Neuronal stem cell (in vitro differentiated cells): ENCODE data around the gene CUX1.
A peak's percentile ranks its signal among the peaks of the same experiment; 100 is the strongest.
"Not testable (repeated sequence)": the region's sequence is repeated elsewhere in the genome, so short reads cannot be mapped to it uniquely, and the experiment has no call there.

ENCODE experiments used
- DNase-seq: peaks from one replicate; pipeline ENCODE4 v3.0.0-alpha.2; 2013; ENCODE audit warnings: low spot score
- H2AFZ ChIP-seq: one replicate; pipeline ENCODE4 v1.6.1; 2013; ENCODE audit warnings: mild to moderate bottlenecking, low read length, inconsistent platforms
- H2AK5ac ChIP-seq: 2 replicates; pipeline ENCODE4 v1.6.1; 2013; ENCODE audit warnings: low read depth, mild to moderate bottlenecking, inconsistent platforms, low read length, moderate library complexity, mixed read lengths
- H2BK120ac ChIP-seq: 2 replicates; pipeline ENCODE4 v1.6.1; 2013; ENCODE audit warnings: low read depth, mild to moderate bottlenecking, inconsistent platforms, low read length, moderate library complexity, mixed read lengths
- H2BK12ac ChIP-seq: one replicate; pipeline ENCODE4 v1.6.1; 2013; ENCODE audit warnings: low read length, inconsistent platforms
- H2BK15ac ChIP-seq: 2 replicates; pipeline ENCODE4 v1.6.1; 2013; ENCODE audit warnings: mild to moderate bottlenecking, low read length, inconsistent platforms, mixed read lengths
- H2BK5ac ChIP-seq: one replicate; pipeline ENCODE4 v1.6.1; 2013; ENCODE audit warnings: inconsistent platforms, mild to moderate bottlenecking, low read length, moderate library complexity
- H3K14ac ChIP-seq: one replicate; pipeline ENCODE4 v1.6.1; 2013; ENCODE audit warnings: low read length, inconsistent platforms
- H3K18ac ChIP-seq: 2 replicates; pipeline ENCODE4 v1.6.1; 2013; ENCODE audit warnings: low read length, inconsistent platforms
- H3K23ac ChIP-seq: 2 replicates; pipeline ENCODE4 v1.6.1; 2013; ENCODE audit warnings: low read depth, mild to moderate bottlenecking, mixed read lengths, low read length, inconsistent platforms; ENCODE audit not compliant: poor library complexity
- H3K27ac ChIP-seq: replicated peaks from 3 replicates; pipeline ENCODE4 v1.5.1; 2013; ENCODE audit warnings: low read length, inconsistent platforms
- H3K27me3 ChIP-seq, 3 experiments: 2 replicates each; pipeline ENCODE4 v1.6.1; 2013; ENCODE audit warnings: low read length in 3 of 3, mild to moderate bottlenecking in 2 of 3, inconsistent platforms in 1 of 3, low read depth in 1 of 3, mixed read lengths in 1 of 3, moderate library complexity in 1 of 3; ENCODE audit not compliant: control insufficient read depth in 3 of 3, insufficient read depth in 3 of 3
- H3K36me3 ChIP-seq, 2 donors: replicated peaks in 1 of 2; 2 replicates each; pipeline ENCODE4 v1.6.1; 2013; ENCODE audit warnings: low read length in 2 of 2; ENCODE audit not compliant: control insufficient read depth in 2 of 2, insufficient read depth in 2 of 2
- H3K4ac ChIP-seq: 2 replicates; pipeline ENCODE4 v1.6.1; 2013; ENCODE audit warnings: inconsistent platforms, mild to moderate bottlenecking, low read length, moderate library complexity
- H3K4me1 ChIP-seq, 2 donors: 1 replicate in 1 of 2; 2 replicates in 1 of 2; pipeline ENCODE4 v1.6.1; 2013; ENCODE audit warnings: low read length in 2 of 2, low read depth in 1 of 2; ENCODE audit not compliant: control insufficient read depth in 2 of 2, insufficient read depth in 1 of 2
- H3K4me2 ChIP-seq: one replicate; pipeline ENCODE4 v1.6.1; 2013; ENCODE audit warnings: mild to moderate bottlenecking, low read length, inconsistent platforms; ENCODE audit not compliant: insufficient read depth, poor library complexity, severe bottlenecking
- H3K4me3 ChIP-seq, 2 donors: 2 replicates each; pipeline ENCODE4 v1.5.1; 2013; ENCODE audit warnings: low read length in 2 of 2, mild to moderate bottlenecking in 2 of 2, inconsistent platforms in 1 of 2, moderate library complexity in 1 of 2
- H3K79me1 ChIP-seq: one replicate; pipeline ENCODE4 v1.6.1; 2013; ENCODE audit warnings: low read depth, mild to moderate bottlenecking, inconsistent platforms, low read length, moderate library complexity
- H3K9ac ChIP-seq: one replicate; pipeline ENCODE4 v1.6.1; 2013; ENCODE audit warnings: mild to moderate bottlenecking, low read depth, low read length, inconsistent platforms; ENCODE audit not compliant: poor library complexity
- H3K9me3 ChIP-seq, 2 donors: replicated peaks in 1 of 2; 2 replicates each; pipeline versions ENCODE3 to v1.6.1; 2013; ENCODE audit warnings: low read length in 2 of 2, mild to moderate bottlenecking in 2 of 2, inconsistent platforms in 1 of 2, low read depth in 1 of 2, mixed read lengths in 1 of 2, moderate library complexity in 1 of 2; ENCODE audit not compliant: control insufficient read depth in 2 of 2, insufficient read depth in 1 of 2
- H4K8ac ChIP-seq: one replicate; pipeline ENCODE4 v1.6.1; 2013; ENCODE audit warnings: low read depth, mild to moderate bottlenecking, inconsistent platforms, low read length, moderate library complexity
- H4K91ac ChIP-seq: one replicate; pipeline ENCODE4 v1.6.1; 2013; ENCODE audit warnings: low read length, low read depth, mild to moderate bottlenecking, inconsistent platforms; ENCODE audit not compliant: poor library complexity
- WGBS, 2 donors: extraction: QIAGEN DNeasy Blood & Tissue Kit; methylation state at CpG; one replicate each; pipeline ENCODE4 v1.1.7; 2013; ENCODE audit warnings: missing lambda C conversion rate in 2 of 2, mixed read lengths in 1 of 2; ENCODE audit not compliant: insufficient read length in 2 of 2, insufficient replicate concordance in 1 of 2; ENCODE audit errors: extremely low coverage in 2 of 2; 5-methylcytosine and 5-hydroxymethylcytosine counted together

CUX1 gene

DNA sequence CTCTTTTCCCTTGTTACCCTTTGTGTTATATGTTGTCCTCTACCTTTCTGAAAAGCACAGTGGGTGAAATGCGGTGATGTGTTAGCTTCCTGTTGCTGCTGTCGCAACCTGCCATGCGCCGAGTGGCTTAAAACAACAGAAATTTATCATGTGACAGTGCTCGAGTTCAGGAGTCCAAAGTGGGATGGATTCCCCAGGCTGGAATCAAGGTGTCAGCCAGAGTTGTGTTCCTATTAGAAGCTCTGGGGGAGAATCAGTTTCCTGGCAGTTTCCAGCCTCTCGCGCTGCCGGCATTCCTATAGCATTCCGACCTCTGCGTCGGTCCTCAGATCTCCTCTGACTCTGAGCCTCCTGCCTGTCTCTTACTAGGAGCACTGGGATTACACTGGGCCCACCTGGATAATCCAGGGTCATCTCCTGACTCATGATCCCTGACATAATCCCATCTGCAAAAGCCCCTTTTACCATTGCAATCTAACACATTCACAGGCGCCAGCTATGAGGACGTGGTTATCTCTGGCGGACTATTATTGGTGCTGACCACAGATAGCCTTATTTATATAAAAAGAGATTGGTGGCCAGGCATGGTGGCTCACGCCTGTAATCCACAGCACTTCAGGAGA lies 207.5 kb downstream of the CUX1 start:
- H3K4me3 ChIP-seq, result no peak overlapping the region
- H3K9ac ChIP-seq, result no peak overlapping the region
- H3K36me3 ChIP-seq, result peaks cover 10 to 21% of the 10 kb centered on the region in 2 donors
- no peaks in the 10 kb centered on the region for H3K27me3 ChIP-seq
- H4K91ac ChIP-seq, result no peak overlapping the region
- H2BK5ac ChIP-seq, result no peak overlapping the region
- no peak overlapping the region for H2BK12ac ChIP-seq
- H4K8ac ChIP-seq, result no peak overlapping the region
- H2BK120ac ChIP-seq, result no peak overlapping the region
- no peak overlapping the region for H2BK15ac ChIP-seq
- H2AK5ac ChIP-seq, result no peak overlapping the region
- H3K23ac ChIP-seq, result no peak overlapping the region
- no peak overlapping the region for H3K4ac ChIP-seq
- H3K18ac ChIP-seq, result no peak overlapping the region
- H3K79me1 ChIP-seq, result no peaks in the 10 kb centered on the region
- H3K4me1 ChIP-seq, result peaks cover 0 to 6% of the 10 kb centered on the region in 2 donors
- no peak overlapping the region for H3K27ac ChIP-seq
- H3K4me2 ChIP-seq, result no peak overlapping the region
- no peak for DNase-seq
- no peak overlapping the region for H2AFZ ChIP-seq
- no peaks in the 10 kb centered on the region for H3K9me3 ChIP-seq
- H3K14ac ChIP-seq, result no peak overlapping the region
- WGBS, 2 donors, result no CpG with 5 or more reads among the region's 15 CpGs

DNA sequence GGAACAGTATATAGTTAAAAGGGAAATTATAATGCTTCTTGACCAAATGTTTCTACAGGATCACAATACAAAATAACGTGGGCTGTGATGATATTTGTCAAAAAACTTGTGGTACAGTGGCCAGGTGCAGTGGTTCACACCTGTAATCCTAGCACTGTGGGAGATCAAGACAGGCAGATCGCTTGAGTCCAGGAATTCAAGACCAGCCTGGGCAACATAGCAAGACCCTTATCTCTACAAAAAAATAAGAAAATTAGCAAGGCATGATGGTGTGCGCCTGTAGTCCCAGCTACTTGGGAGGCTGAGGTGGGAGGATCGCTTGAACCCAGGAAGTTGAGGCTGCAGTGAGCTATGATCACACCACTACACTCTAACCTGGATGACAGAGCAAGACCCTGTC lies 208.4 kb downstream of the CUX1 start:
- H3K9ac ChIP-seq, H2BK15ac ChIP-seq, H4K91ac ChIP-seq, H2BK5ac ChIP-seq, DNase-seq, H3K4ac ChIP-seq, H3K9me3 ChIP-seq, H3K4me3 ChIP-seq, H3K14ac ChIP-seq, H3K23ac ChIP-seq, H3K27ac ChIP-seq, H3K27me3 ChIP-seq, H2BK120ac ChIP-seq, H2AK5ac ChIP-seq, H4K8ac ChIP-seq, H3K18ac ChIP-seq, H2BK12ac ChIP-seq, H3K4me2 ChIP-seq, H3K4me1 ChIP-seq, H2AFZ ChIP-seq, H3K79me1 ChIP-seq: not testable (repeated sequence)
- H3K36me3 ChIP-seq, result peaks cover 10 to 21% of the 10 kb centered on the region in 2 donors
- no CpG with 5 or more reads among the region's 4 CpGs for WGBS, 2 donors

DNA sequence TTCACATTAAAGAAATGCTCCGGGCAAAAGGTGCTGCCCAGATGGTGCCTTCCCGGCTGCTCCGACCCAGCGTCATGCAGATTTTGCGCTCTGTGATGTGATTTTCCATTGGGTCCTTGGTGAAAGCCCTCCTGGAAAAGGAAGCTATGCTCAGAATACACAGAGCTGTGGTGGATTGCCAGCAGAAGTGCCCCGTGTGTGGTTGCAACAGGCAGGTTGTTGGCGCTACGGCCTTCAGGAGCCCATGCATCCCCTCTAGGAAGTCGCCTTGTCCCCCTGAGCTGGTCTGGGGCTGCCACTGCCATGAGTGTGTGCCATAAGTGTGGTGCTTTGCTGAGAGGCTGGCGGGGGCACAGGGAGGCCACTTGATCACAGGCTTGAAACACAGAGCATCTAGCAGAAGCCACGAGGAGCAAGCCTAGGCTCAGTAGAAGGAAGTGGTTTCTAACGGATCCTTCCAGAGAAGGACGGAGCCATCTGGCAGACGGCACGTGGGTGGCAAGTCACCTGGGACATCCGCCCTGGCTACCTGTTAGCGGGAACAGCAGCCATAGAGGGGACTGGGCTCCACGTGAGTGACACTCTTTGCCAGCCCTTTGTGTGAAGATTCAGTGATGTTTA lies 210.9 kb downstream of the CUX1 start:
- Histone ChIP-seq H4K91ac (no peak overlapping the region), H3K9me3 (no peaks in the 10 kb centered on the region), H3K36me3 (peaks cover 7 to 16% of the 10 kb centered on the region in 2 donors), H3K18ac (peak overlapping the region; percentile 3), H2BK5ac (no peak overlapping the region), H3K4ac (no peak overlapping the region), H2AFZ (no peak overlapping the region), H3K14ac (no peak overlapping the region), H2BK15ac (no peak overlapping the region), H3K4me1 (peaks cover 0 to 3% of the 10 kb centered on the region in 2 donors), H3K79me1 (no peaks in the 10 kb centered on the region), H2BK12ac (no peak overlapping the region), H3K27me3 (no peaks in the 10 kb centered on the region), H3K4me3 (no peak overlapping the region), H3K27ac (no peak overlapping the region), H2AK5ac (no peak overlapping the region), H2BK120ac (no peak overlapping the region), H3K9ac (peak overlapping the region; percentile 9), H4K8ac (no peak overlapping the region), H3K23ac (no peak overlapping the region), H3K4me2 (no peak overlapping the region)
- no peak for DNase-seq
- no CpG with 5 or more reads among the region's 18 CpGs for WGBS, 2 donors

DNA sequence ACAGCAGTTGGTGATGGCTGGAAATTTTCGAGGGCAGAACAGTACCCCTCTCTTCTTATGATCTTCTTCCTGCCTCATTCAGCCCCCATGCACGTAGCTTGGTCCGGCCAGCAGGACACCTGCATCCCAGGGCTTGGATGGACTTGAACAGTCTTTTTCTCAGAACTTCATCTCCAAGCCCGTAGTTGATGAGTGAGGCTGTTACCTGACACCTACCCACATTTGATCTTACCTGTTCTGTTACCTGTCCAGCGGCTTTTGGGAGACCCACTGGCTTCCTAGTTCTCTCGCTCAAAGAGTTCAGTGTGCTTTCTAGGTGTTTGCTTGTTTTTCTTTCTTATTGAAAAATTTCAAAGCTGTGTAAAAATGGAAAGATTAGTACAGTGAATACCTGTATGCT lies 212.2 kb downstream of the CUX1 start:
- Histone ChIP-seq H3K4me3 (no peak overlapping the region), H3K4me2 (no peak overlapping the region), H3K9me3 (no peaks in the 10 kb centered on the region), H3K14ac (no peak overlapping the region), H3K9ac (no peak overlapping the region), H3K4me1 (peaks cover 0 to 1% of the 10 kb centered on the region in 2 donors), H3K36me3 (peaks cover 7 to 16% of the 10 kb centered on the region in 2 donors), H4K91ac (no peak overlapping the region), H3K27ac (no peak overlapping the region), H2BK5ac (no peak overlapping the region), H2AFZ (no peak overlapping the region), H3K4ac (no peak overlapping the region), H3K79me1 (no peaks in the 10 kb centered on the region), H2BK15ac (no peak overlapping the region), H2AK5ac (no peak overlapping the region), H3K27me3 (no peaks in the 10 kb centered on the region), H2BK120ac (no peak overlapping the region), H2BK12ac (no peak overlapping the region), H4K8ac (no peak overlapping the region), H3K23ac (no peak overlapping the region), H3K18ac (no peak overlapping the region)
- no CpG with 5 or more reads among the region's 6 CpGs for WGBS, 2 donors
- no peak for DNase-seq
